ENCODE measurements around the gene CDH23. TPM values are rescaled to one million over a fixed set of nuclear protein-coding genes. Genes with fewer than 3 reads are reported as not detected.

Gene CDH23
- total RNA-seq, 1 donor from 2014 or later, result 9.4 TPM

DNA sequence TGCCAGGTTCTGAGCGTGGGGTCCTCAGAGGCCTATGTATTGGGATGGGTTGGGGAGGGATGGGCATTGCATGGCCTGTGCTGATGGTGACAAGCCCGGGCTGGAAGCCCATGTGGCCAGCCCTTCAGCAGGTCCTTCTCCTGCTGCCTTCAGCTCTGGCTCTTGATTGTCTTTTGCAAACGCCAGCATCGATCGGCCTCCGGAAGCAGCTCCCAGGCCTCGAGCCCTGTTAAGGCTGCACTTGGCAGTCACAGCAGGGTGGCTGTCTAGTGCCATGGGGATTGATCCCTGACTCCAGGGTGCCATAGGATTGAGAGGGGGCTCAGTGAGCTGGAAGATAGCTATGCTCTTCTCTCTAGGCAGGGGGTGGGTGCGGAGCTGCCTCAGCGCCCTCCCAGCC, 51.4 kb downstream of the CDH23 start:
- no peaks in the 10 kb centered on the region for H3K36me3 Mint-ChIP-seq
- no peak for DNase-seq (ENCODE audit: extremely low spot score, unreplicated experiment)
- TF ChIP-seq CTCF (conservative IDR thresholded peaks at IDR 0.05), result no peak
- no peaks in the 10 kb centered on the region for H3K9me3 Mint-ChIP-seq
- H3K4me3 Mint-ChIP-seq, result no peak overlapping the region
- H3K4me1 Mint-ChIP-seq (ENCODE audit: unreplicated experiment), result peaks cover 6% of the 10 kb centered on the region
- no peak overlapping the region for H3K27ac Mint-ChIP-seq
- H3K27me3 Mint-ChIP-seq, result peaks cover 29% of the 10 kb centered on the region

GRCh38 chr10:71449026-71449425, 52.3 kb downstream of the CDH23 start:
- no peaks in the 10 kb centered on the region for H3K9me3 Mint-ChIP-seq
- TF ChIP-seq CTCF (conservative IDR thresholded peaks at IDR 0.05), result no peak
- H3K36me3 Mint-ChIP-seq, result no peaks in the 10 kb centered on the region
- H3K4me3 Mint-ChIP-seq, result no peak overlapping the region
- DNase-seq (ENCODE audit: extremely low spot score, unreplicated experiment), result no peak
- no peak overlapping the region for H3K27ac Mint-ChIP-seq
- H3K27me3 Mint-ChIP-seq, result peaks cover 33% of the 10 kb centered on the region
- H3K4me1 Mint-ChIP-seq (ENCODE audit: unreplicated experiment), result peaks cover 1% of the 10 kb centered on the region

DNA sequence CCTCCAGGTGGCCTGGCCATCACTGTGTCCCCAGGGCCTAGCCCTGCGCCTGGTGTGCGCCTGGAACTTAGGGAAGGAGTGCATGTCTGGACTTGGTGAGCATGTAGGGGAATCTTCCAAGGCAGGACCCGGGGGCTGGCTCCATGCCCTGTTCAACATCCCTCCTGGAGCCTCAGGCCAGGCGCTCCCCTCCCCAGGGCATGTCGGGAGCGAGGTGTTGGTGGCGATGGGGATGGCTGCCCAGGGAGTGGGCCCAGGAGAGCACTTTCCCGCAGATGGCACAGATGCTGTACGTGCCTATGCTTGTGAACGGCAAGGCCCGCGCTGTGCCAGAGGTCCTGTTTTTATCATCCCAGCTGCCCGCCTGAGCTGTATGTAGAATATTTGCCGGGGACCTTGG, 55.0 kb downstream of the CDH23 start:
- H3K9me3 Mint-ChIP-seq, result no peaks in the 10 kb centered on the region
- H3K4me1 Mint-ChIP-seq (ENCODE audit: unreplicated experiment), result no peaks in the 10 kb centered on the region
- no peak overlapping the region for H3K4me3 Mint-ChIP-seq
- H3K27me3 Mint-ChIP-seq, result peaks cover 37% of the 10 kb centered on the region
- DNase-seq (ENCODE audit: extremely low spot score, unreplicated experiment), result no peak
- no peak overlapping the region for H3K27ac Mint-ChIP-seq
- H3K36me3 Mint-ChIP-seq, result no peaks in the 10 kb centered on the region
- TF ChIP-seq CTCF (conservative IDR thresholded peaks at IDR 0.05), result no peak

- TF ChIP-seq CTCF (conservative IDR thresholded peaks at IDR 0.05), result no peak
- no peak overlapping the region for H3K4me3 Mint-ChIP-seq
- H3K36me3 Mint-ChIP-seq, result no peaks in the 10 kb centered on the region
- no peaks in the 10 kb centered on the region for H3K4me1 Mint-ChIP-seq (ENCODE audit: unreplicated experiment)
- H3K27ac Mint-ChIP-seq, result no peak overlapping the region
- DNase-seq (ENCODE audit: extremely low spot score, unreplicated experiment), result no peak
- peaks cover 35% of the 10 kb centered on the region for H3K27me3 Mint-ChIP-seq
- H3K9me3 Mint-ChIP-seq, result no peaks in the 10 kb centered on the region
Measured at GRCh38 chr10:71453186-71453585, 56.5 kb downstream of the CDH23 start.

DNA sequence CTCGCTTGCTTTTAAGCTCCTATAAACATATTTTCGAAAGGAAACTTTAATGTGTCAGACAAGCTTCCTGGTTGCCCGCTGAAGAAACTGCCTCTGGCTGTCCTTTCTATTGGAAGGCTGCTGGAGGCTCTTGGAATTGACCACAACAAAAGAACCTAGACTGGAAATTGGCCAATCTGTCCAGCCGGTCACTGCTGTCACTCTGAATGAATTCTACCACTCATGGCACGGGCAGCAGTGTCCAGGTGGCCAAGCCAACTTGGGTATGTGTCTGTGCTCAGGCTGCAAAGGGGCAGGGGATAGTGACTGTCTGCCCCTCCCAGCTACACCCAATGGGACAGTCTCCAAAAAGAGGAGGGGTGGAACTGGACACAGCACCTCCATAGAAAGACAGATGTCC, 57.6 kb downstream of the CDH23 start:
- DNase-seq (ENCODE audit: extremely low spot score, unreplicated experiment), result no peak
- no peak overlapping the region for H3K4me3 Mint-ChIP-seq
- H3K27me3 Mint-ChIP-seq, result peaks cover 37% of the 10 kb centered on the region

More for the DNA sequence above, 57.6 kb downstream of the CDH23 start:
- H3K27ac Mint-ChIP-seq, result no peak overlapping the region
- no peaks in the 10 kb centered on the region for H3K36me3 Mint-ChIP-seq
- H3K9me3 Mint-ChIP-seq, result no peaks in the 10 kb centered on the region
- no peaks in the 10 kb centered on the region for H3K4me1 Mint-ChIP-seq (ENCODE audit: unreplicated experiment)
- no peak for TF ChIP-seq CTCF (conservative IDR thresholded peaks at IDR 0.05)
